Left lung (tissue), 10 donors: ENCODE results near the gene ARHGAP35. TPM values are rescaled to one million over a fixed set of nuclear protein-coding genes. Genes with fewer than 3 reads are reported as not detected.

Experiments used
- ATAC-seq: fragments of 200-7000 bp; cut with Tn5 transposase; one replicate; pipeline ENCODE4 v1.9.1; 2020; ENCODE audit warnings: moderate library complexity
- DNase-seq, 4 donors: peaks; one replicate each; pipeline ENCODE4 v3.0.0-alpha.2; 2013 to 2020
- H3K27ac ChIP-seq, 2 donors: fragments of 200-600 bp; sonication (generic) in 1 of 2; one replicate each; pipeline versions ENCODE4 v1.5.0 to v1.8.0; 2020 to 2021
- H3K27me3 ChIP-seq, 2 donors: fragments of 200-600 bp; sonication (generic) in 1 of 2; one replicate each; pipeline versions ENCODE4 v1.5.0 to v1.8.0; 2020 to 2021
- H3K36me3 ChIP-seq, 2 donors: fragments of 200-600 bp; sonication (generic) in 1 of 2; one replicate each; pipeline versions ENCODE4 v1.5.0 to v1.8.0; 2020 to 2021
- H3K4me1 ChIP-seq, 2 donors: fragments of 200-600 bp; one replicate each; pipeline ENCODE4 v1.8.0; 2021
- H3K4me3 ChIP-seq, 2 donors: fragments of 200-600 bp; sonication (generic) in 1 of 2; one replicate each; pipeline versions ENCODE4 v1.5.0 to v1.8.0; 2020 to 2021; ENCODE audit warnings: mild to moderate bottlenecking in 1 of 2
- H3K9me3 ChIP-seq, 2 donors: fragments of 200-600 bp; sonication (generic) in 1 of 2; one replicate each; pipeline versions ENCODE4 v1.5.0 to v1.8.0; 2020 to 2021
- CTCF ChIP-seq, 2 donors: fragments of 200-600 bp; sonication (generic) in 1 of 2; IDR thresholded peaks; one replicate each; pipeline versions ENCODE4 v1.5.0 to v1.8.0; 2021; ENCODE audit warnings: antibody characterized with exemption in 2 of 2
- intact Hi-C, 2 donors: fragments of 100-400 bp; cut with DNase I; formaldehyde crosslinking; loops; one replicate each; pipeline versions ENCODE4 v1.11.2 to v1.14.2; 2022
- polyA plus RNA-seq, 6 donors: library from polyadenylated mRNA; unstranded; fragments of 120-200 nt; gene quantifications; one replicate each; pipeline ENCODE4 v1.2.1, GENCODE V29; 2013; ENCODE audit not compliant: insufficient read length in 6 of 6
- total RNA-seq, 2 donors: library from RNA; stranded (reverse); fragmentation: NEBNext Ultra II Directional; extraction: Animal tissue kit (Norgen Biotek cat#: 25700); gene quantifications; one replicate each; pipeline ENCODE4 v1.2.1, GENCODE V29; 2021
- donor health status: DM: no; HTN: yes; CAD: no.
- donor health status: DM: no; HTN: no; CAD: no.

Gene ARHGAP35
- total and polyA plus RNA-seq, 8 donors, result 35.2 to 54.6 (median 49.7) TPM

- DNase-seq (no peak), ATAC-seq (peak; percentile 67)
- intact Hi-C loops, result no loop called here
- H3K4me1 ChIP-seq, result peaks cover 34 to 45% of the 10 kb centered on the region in 2 donors
- peak overlapping the region; percentile 59 to 67 for H3K27ac ChIP-seq
- TF ChIP-seq CTCF (IDR thresholded peaks at IDR 0.05), result no peak
- no peak overlapping the region for H3K4me3 ChIP-seq
- H3K27me3 ChIP-seq, result no peaks in the 10 kb centered on the region
- no peaks in the 10 kb centered on the region for H3K36me3 ChIP-seq
- no peaks in the 10 kb centered on the region for H3K9me3 ChIP-seq
Observed at GRCh38 chr19:46901701-46902401, 41.1 kb downstream of the ARHGAP35 start.

- H3K36me3 ChIP-seq, result no peaks in the 10 kb centered on the region
- no peak for TF ChIP-seq CTCF (IDR thresholded peaks at IDR 0.05)
- H3K4me3 ChIP-seq, result no peak overlapping the region
- no peaks in the 10 kb centered on the region for H3K9me3 ChIP-seq
- ATAC-seq, result peak; percentile 89
- H3K4me1 ChIP-seq, result peaks cover 34 to 45% of the 10 kb centered on the region in 2 donors
- DNase-seq, result peak in 1 of 4 donors; percentile 51
- intact Hi-C loops, result no loop called here
- H3K27ac ChIP-seq, result peak overlapping the region; percentile 59 to 67
- H3K27me3 ChIP-seq, result no peaks in the 10 kb centered on the region
Observed at GRCh38 chr19:46902402-46902766, 41.6 kb downstream of the ARHGAP35 start.

- TF ChIP-seq CTCF (IDR thresholded peaks at IDR 0.05), result no peak
- peaks cover 34 to 45% of the 10 kb centered on the region in 2 donors for H3K4me1 ChIP-seq
- no peak for ATAC-seq
- H3K36me3 ChIP-seq, result no peaks in the 10 kb centered on the region
- H3K27ac ChIP-seq, result peak overlapping the region; percentile 59 to 67
- DNase-seq, result no peak
- intact Hi-C loops, result no loop called here
- no peak overlapping the region for H3K4me3 ChIP-seq
- no peaks in the 10 kb centered on the region for H3K27me3 ChIP-seq
- H3K9me3 ChIP-seq, result no peaks in the 10 kb centered on the region
Observed at GRCh38 chr19:46903458-46903857, 42.7 kb downstream of the ARHGAP35 start.

GRCh38 chr19:46904114-46905060, 43.6 kb downstream of the ARHGAP35 start:
- Histone ChIP-seq H3K27ac (peak overlapping the region; percentile 18 to 67), H3K4me1 (peaks cover 29 to 39% of the 10 kb centered on the region in 2 donors), H3K36me3 (no peaks in the 10 kb centered on the region), H3K27me3 (no peaks in the 10 kb centered on the region), H3K4me3 (no peak overlapping the region), H3K9me3 (no peaks in the 10 kb centered on the region)
- ATAC-seq (no peak), DNase-seq (peak in 1 of 4 donors; percentile 64)
- TF ChIP-seq CTCF (IDR thresholded peaks at IDR 0.05), result no peak
- intact Hi-C loops, result no loop called here

GRCh38 chr19:46906221-46906620, 45.4 kb downstream of the ARHGAP35 start:
- ATAC-seq (no peak), DNase-seq (no peak)
- no peak overlapping the region for H3K4me3 ChIP-seq
- no peak for TF ChIP-seq CTCF (IDR thresholded peaks at IDR 0.05)
- H3K4me1 ChIP-seq, result peaks cover 28 to 34% of the 10 kb centered on the region in 2 donors
- H3K9me3 ChIP-seq, result no peaks in the 10 kb centered on the region
- H3K27ac ChIP-seq, result no peak overlapping the region
- no peaks in the 10 kb centered on the region for H3K36me3 ChIP-seq
- intact Hi-C loops, result no loop called here
- H3K27me3 ChIP-seq, result no peaks in the 10 kb centered on the region
